GM12872 (cell line): ENCODE data around the gene ARID2.
A peak's percentile ranks its signal among the peaks of the same experiment; 100 is the strongest.

Experiments used
- TF ChIP-seq, protein P1 (sequence below): IDR thresholded peaks from 3 replicates; pipeline ENCODE4 v1.5.1; 2011; ENCODE audit warnings: low read depth, mild to moderate bottlenecking, low read length, moderate library complexity; ENCODE audit not compliant: insufficient read depth

Gene ARID2

GRCh38 chr12:45743247-45743646 is 13.7 kb downstream of the ARID2 start:
- TF ChIP-seq, protein P1, sequence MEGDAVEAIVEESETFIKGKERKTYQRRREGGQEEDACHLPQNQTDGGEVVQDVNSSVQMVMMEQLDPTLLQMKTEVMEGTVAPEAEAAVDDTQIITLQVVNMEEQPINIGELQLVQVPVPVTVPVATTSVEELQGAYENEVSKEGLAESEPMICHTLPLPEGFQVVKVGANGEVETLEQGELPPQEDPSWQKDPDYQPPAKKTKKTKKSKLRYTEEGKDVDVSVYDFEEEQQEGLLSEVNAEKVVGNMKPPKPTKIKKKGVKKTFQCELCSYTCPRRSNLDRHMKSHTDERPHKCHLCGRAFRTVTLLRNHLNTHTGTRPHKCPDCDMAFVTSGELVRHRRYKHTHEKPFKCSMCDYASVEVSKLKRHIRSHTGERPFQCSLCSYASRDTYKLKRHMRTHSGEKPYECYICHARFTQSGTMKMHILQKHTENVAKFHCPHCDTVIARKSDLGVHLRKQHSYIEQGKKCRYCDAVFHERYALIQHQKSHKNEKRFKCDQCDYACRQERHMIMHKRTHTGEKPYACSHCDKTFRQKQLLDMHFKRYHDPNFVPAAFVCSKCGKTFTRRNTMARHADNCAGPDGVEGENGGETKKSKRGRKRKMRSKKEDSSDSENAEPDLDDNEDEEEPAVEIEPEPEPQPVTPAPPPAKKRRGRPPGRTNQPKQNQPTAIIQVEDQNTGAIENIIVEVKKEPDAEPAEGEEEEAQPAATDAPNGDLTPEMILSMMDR: no peak

DNA sequence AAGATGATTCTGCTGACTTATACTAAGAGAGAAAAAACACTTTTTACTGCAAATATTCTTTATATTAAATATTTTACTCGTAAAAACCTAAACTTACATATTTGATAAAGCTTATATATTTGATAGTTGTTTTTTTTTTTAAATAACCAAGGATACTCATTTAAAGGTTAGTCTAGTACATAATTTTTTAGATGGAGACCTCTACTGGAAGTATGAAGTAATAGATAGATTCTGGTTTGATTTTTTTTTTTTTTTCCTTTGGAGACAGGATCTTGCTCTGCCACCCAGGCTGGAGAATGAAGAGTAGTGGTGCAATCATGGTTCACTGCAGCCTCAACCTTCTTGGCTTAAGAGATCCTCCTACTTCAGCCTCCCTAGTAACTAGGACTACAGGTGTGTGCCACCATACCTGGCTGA is 16.4 kb downstream of the ARID2 start:
- TF ChIP-seq, protein P1: no peak; the same call in 2 of the 3 replicates

- TF ChIP-seq, protein P1: no peak
These were observed 27.2 kb downstream of the ARID2 start for GRCh38 chr12:45756666-45757065.

GRCh38 chr12:45757172-45757571 is 27.7 kb downstream of the ARID2 start:
- TF ChIP-seq, protein P1: no peak

DNA sequence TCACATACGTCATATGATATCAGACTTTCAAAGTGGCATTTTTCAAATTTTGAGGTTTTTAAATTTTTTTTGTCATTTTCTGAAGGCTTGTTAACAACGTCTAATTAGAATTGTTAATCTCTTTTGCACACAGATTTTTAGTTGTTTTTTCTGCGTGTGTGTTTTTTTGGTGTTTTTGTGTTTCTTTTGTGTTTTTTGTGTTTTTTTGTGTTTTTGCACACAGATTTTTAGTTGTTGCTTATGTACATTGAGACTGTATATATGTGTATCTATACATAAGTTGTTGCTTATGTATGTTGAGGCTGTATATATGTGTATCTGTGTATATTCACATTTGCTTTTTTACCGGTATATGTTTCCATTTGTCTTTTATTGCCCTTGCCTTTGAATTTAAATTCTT is 30.8 kb downstream of the ARID2 start:
- TF ChIP-seq, protein P1: no peak

- TF ChIP-seq, protein P1: peak; percentile 63
These were observed 32.9 kb downstream of the ARID2 start for GRCh38 chr12:45762185-45763110.

DNA sequence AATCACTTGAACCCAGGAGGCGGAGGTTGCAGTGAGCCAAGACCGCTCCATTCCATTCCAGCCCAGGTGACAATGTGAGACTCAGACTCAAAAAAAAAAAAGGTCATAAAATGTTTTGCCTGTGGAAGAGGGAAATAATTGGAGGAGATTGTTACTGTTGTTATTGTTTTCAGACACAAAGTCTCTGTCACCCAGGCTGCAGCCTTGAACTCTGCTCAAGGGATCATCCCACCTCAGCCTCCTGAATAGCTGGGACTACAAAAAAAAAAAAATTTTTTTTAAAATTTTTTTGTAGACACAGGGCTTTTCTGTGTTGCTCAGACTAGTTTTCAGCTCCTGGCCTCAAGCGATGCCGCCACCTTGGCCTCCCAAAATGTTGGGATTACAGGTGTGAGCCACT is 33.9 kb downstream of the ARID2 start:
- TF ChIP-seq, protein P1: no peak
